HepG2 (cell line): ENCODE data around the gene FAM53B. TPM values are rescaled to one million over a fixed set of nuclear protein-coding genes. Genes with fewer than 3 reads are reported as not detected.

Experiments
- ATAC-seq: fragments of 200-7000 bp; cut with Tn5 transposase; 3 replicates; pipeline ENCODE4 v1.9.1; 2020; ENCODE audit warnings: mild to moderate bottlenecking, moderate library complexity
- BruUV-seq: library from RNA; stranded (reverse); fragments of 400-500 nt; replicated peaks from 2 replicates; lab custom pipeline; 2021; lab: Mats Ljungman, UMichigan
- CTCF ChIA-PET: fragments of 300-600 bp; formaldehyde crosslinking; extraction: SDS; loops from one replicate; lab custom pipeline; 2021; ENCODE audit warnings: low total read pairs, inconsistent platforms, low intra/inter-chr PET ratio; lab: Yijun Ruan, JAX
- POLR2A ChIA-PET: fragments of 350-600 bp; sonication (Branson Sonifier 250); formaldehyde crosslinking; loops from one replicate; lab custom pipeline; 2020; ENCODE audit warnings: antibody characterized with exemption, inconsistent platforms; lab: Yijun Ruan, JAX
- DNase-seq: peaks from one replicate; pipeline ENCODE4 v3.0.0-alpha.2; 2015; ENCODE audit warnings: low spot score
- FAIRE-seq: peaks from 3 replicates; lab custom pipeline; 2011; peaks lifted over from hg19 to GRCh38; lab: Jason Lieb, UNC
- H2AFZ ChIP-seq: one replicate; pipeline ENCODE4 v1.6.1; 2011; ENCODE audit warnings: low read length, inconsistent platforms
- H3K27ac ChIP-seq: fragments of 300-600 bp; 3 replicates; pipeline ENCODE4 v1.8.0; 2011; ENCODE audit warnings: mixed run types, mild to moderate bottlenecking, mixed read lengths, low read length, inconsistent platforms; ENCODE audit not compliant: insufficient read depth; ENCODE audit errors: extremely low read length
- H3K27me3 ChIP-seq, 2 experiments: fragments of 200-600 bp in 1 of 2; 2 replicates in 1 of 2; 3 replicates in 1 of 2; pipeline versions ENCODE4 v1.6.0 to v1.8.0; 2011; ENCODE audit warnings: low read length in 2 of 2, mild to moderate bottlenecking in 2 of 2, moderate library complexity in 2 of 2, inconsistent platforms in 1 of 2; ENCODE audit not compliant: insufficient read depth in 2 of 2, control insufficient read depth in 1 of 2
- H3K36me3 ChIP-seq, 2 experiments: fragments of 200-600 bp in 1 of 2; replicated peaks in 1 of 2; 2 replicates in 1 of 2; 3 replicates in 1 of 2; pipeline versions ENCODE4 v1.5.1 to v1.8.0; 2011; ENCODE audit warnings: low read length in 2 of 2, inconsistent platforms in 1 of 2; ENCODE audit not compliant: insufficient read depth in 2 of 2, control insufficient read depth in 1 of 2
- H3K4me1 ChIP-seq: 2 replicates; pipeline ENCODE4 v1.5.1; 2012; ENCODE audit warnings: low read length, inconsistent platforms; ENCODE audit not compliant: insufficient read depth
- H3K4me2 ChIP-seq: 2 replicates; pipeline ENCODE4 v1.6.0; 2011; ENCODE audit warnings: low read depth, low read length, inconsistent platforms
- H3K4me3 ChIP-seq, 3 experiments: fragments of 200-600 bp in 1 of 3; sonication (generic), shearing (Covaris generic) in 1 of 3; replicated peaks in 1 of 3; 2 replicates each; pipeline ENCODE4 v1.5.1; 2011 to 2016; ENCODE audit warnings: low read length in 3 of 3, inconsistent platforms in 2 of 3, low read depth in 2 of 3, mild to moderate bottlenecking in 2 of 3, control low read depth in 1 of 3, mixed read lengths in 1 of 3; ENCODE audit not compliant: insufficient read depth in 1 of 3
- H3K79me2 ChIP-seq: one replicate; pipeline ENCODE4 v1.6.1; 2011; ENCODE audit warnings: low read length, inconsistent platforms; ENCODE audit not compliant: insufficient read depth
- H3K9ac ChIP-seq: 2 replicates; pipeline ENCODE4 v1.6.0; 2011; ENCODE audit warnings: mild to moderate bottlenecking, low read depth, low read length, inconsistent platforms; ENCODE audit not compliant: insufficient read depth
- H3K9me3 ChIP-seq: 2 replicates; pipeline ENCODE4 v1.5.1; 2012; ENCODE audit warnings: mild to moderate bottlenecking, low read length
- H4K20me1 ChIP-seq: 2 replicates; pipeline ENCODE4 v1.6.0; 2011; ENCODE audit warnings: inconsistent platforms, mild to moderate bottlenecking, low read length, moderate library complexity; ENCODE audit not compliant: insufficient read depth
- PHF20 ChIP-seq: sonication (generic); formaldehyde crosslinking; IDR thresholded peaks from 2 replicates; pipeline ENCODE4 v1.5.0; 2020; ENCODE audit warnings: mild to moderate bottlenecking, missing genetic modification reagents
- RFX5 ChIP-seq: IDR thresholded peaks from 2 replicates; pipeline ENCODE4 v1.6.1; 2011; ENCODE audit warnings: low read depth, low read length, improper control_type of control experiment
- TGIF2 ChIP-seq: IDR thresholded peaks from 2 replicates; pipeline ENCODE4 v1.6.1; 2016; ENCODE audit warnings: control low read depth, missing compliant biosample characterization
- ZNF713 ChIP-seq: sonication (generic); formaldehyde crosslinking; IDR thresholded peaks from 2 replicates; pipeline ENCODE4 v1.4.0; 2020; ENCODE audit warnings: mild to moderate bottlenecking, missing genetic modification reagents
- ZSCAN30 ChIP-seq: sonication (generic); formaldehyde crosslinking; IDR thresholded peaks from 2 replicates; pipeline ENCODE4 v1.5.0; 2020; ENCODE audit warnings: mild to moderate bottlenecking, missing genetic modification reagents
- WGBS: methylation state at CpG from one replicate; pipeline ENCODE4 v1.1.6; 2017; ENCODE audit warnings: low lambda C conversion rate; 5-methylcytosine and 5-hydroxymethylcytosine counted together
- in situ Hi-C: cut with HindIII; loops from 2 replicates; pipeline ENCODE4 v1.10.0; 2017; ENCODE audit warnings: low pct_unique_long_range_greater_than_20kb; ENCODE audit not compliant: extremely low pct_ligation_motif_present
- intact Hi-C: fragments of 100-400 bp; cut with micrococcal nuclease; formaldehyde crosslinking; loops from one replicate; pipeline ENCODE4 v1.10.0; 2022; ENCODE audit not compliant: unreplicated experiment
- polyA plus RNA-seq, 8 experiments: library from polyadenylated mRNA; depleted of rRNA in 3 of 8; stranded (reverse) in 7 of 8; unstranded in 1 of 8; fragments of >200 nt; fragmentation: Illumina TruSeq in 4 of 8; extraction: Trizol in 4 of 8; gene quantifications; 2 replicates each; pipeline versions ENCODE4 v1.2.1 to v1.2.3, GENCODE V29; 2011 to 2016; ENCODE audit warnings: low read depth in 4 of 8, missing spikeins in 1 of 8, mixed read lengths in 1 of 8; ENCODE audit not compliant: insufficient read depth in 1 of 8
- total RNA-seq, 5 experiments: library from RNA; depleted of rRNA; stranded (reverse); fragments of >200 nt; fragmentation: Illumina TruSeq; extraction: Trizol; gene quantifications; 2 replicates each; pipeline ENCODE4 v1.2.3, GENCODE V29; 2016; ENCODE audit warnings: low read depth in 1 of 5
- TF ChIP-seq, protein P1 (sequence below): sonication (generic); formaldehyde crosslinking; IDR thresholded peaks from one replicate; pipeline ENCODE4 v1.5.1; 2020; ENCODE audit warnings: mild to moderate bottlenecking, missing genetic modification reagents; ENCODE audit errors: not compliant biosample characterization
- TF ChIP-seq, protein P2 (sequence below): IDR thresholded peaks from 2 replicates; pipeline ENCODE4 v1.6.1; 2016; ENCODE audit warnings: low read depth, borderline replicate concordance
- TF ChIP-seq, protein P3 (sequence below): sonication (generic); formaldehyde crosslinking; IDR thresholded peaks from 2 replicates; pipeline ENCODE4 v1.4.0; 2020; ENCODE audit warnings: missing genetic modification reagents, mild to moderate bottlenecking, borderline replicate concordance

The FAM53B gene
- total and polyA plus RNA-seq, 2 of the 13 experiments (the other 11 are each of a cell fraction or from before 2014, with no cell fraction given) = 6.4 to 19.3 TPM

DNA sequence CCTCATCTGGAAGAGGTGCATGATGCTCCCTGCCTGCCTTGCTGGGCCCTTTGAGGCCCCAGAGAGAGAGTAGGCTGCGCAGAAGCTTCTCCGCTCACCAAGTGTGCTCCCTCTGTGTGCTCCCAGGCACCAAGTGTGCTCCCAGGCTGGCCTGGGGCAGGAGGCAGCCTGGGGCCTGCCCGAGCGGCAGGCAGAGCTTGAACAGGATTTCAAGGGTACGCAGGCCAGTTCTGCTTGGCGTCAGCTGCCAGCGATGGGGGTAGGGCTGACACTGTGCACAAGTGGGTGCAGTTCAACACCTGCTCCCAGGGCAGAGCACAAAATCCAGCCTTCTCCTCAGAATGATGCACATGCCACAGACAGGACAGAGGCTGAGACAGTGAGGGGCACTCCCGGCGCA lies 119.7 kb downstream of the FAM53B start (continued):
- TF ChIP-seq, protein P1, sequence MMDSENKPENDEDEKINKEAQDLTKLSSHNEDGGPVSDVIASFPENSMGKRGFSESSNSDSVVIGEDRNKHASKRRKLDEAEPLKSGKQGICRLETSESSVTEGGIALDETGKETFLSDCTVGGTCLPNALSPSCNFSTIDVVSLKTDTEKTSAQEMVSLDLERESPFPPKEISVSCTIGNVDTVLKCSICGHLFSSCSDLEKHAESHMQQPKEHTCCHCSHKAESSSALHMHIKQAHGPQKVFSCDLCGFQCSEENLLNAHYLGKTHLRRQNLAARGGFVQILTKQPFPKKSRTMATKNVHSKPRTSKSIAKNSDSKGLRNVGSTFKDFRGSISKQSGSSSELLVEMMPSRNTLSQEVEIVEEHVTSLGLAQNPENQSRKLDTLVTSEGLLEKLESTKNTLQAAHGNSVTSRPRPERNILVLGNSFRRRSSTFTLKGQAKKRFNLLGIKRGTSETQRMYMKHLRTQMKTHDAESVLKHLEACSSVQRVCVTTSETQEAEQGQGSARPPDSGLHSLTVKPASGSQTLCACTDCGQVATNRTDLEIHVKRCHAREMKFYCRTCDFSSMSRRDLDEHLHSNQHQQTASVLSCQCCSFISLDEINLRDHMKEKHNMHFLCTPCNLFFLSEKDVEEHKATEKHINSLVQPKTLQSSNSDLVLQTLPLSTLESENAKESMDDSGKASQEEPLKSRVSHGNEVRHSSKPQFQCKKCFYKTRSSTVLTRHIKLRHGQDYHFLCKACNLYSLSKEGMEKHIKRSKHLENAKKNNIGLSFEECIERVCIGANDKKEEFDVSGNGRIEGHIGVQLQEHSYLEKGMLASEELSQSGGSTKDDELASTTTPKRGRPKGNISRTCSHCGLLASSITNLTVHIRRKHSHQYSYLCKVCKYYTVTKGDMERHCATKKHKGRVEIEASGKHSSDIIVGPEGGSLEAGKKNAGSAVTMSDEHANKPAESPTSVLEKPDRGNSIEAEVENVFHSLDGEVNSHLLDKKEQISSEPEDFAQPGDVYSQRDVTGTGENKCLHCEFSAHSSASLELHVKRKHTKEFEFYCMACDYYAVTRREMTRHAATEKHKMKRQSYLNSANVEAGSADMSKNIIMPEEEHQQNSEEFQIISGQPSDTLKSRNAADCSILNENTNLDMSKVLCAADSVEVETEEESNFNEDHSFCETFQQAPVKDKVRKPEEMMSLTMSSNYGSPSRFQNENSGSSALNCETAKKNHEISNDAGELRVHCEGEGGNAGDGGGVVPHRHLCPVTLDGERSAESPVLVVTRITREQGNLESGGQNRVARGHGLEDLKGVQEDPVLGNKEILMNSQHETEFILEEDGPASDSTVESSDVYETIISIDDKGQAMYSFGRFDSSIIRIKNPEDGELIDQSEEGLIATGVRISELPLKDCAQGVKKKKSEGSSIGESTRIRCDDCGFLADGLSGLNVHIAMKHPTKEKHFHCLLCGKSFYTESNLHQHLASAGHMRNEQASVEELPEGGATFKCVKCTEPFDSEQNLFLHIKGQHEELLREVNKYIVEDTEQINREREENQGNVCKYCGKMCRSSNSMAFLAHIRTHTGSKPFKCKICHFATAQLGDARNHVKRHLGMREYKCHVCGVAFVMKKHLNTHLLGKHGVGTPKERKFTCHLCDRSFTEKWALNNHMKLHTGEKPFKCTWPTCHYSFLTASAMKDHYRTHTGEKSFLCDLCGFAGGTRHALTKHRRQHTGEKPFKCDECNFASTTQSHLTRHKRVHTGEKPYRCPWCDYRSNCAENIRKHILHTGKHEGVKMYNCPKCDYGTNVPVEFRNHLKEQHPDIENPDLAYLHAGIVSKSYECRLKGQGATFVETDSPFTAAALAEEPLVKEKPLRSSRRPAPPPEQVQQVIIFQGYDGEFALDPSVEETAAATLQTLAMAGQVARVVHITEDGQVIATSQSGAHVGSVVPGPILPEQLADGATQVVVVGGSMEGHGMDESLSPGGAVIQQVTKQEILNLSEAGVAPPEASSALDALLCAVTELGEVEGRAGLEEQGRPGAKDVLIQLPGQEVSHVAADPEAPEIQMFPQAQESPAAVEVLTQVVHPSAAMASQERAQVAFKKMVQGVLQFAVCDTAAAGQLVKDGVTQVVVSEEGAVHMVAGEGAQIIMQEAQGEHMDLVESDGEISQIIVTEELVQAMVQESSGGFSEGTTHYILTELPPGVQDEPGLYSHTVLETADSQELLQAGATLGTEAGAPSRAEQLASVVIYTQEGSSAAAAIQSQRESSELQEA (CRISPR knock-in tag) = no peak
- no peak for TF ChIP-seq RFX5

DNA sequence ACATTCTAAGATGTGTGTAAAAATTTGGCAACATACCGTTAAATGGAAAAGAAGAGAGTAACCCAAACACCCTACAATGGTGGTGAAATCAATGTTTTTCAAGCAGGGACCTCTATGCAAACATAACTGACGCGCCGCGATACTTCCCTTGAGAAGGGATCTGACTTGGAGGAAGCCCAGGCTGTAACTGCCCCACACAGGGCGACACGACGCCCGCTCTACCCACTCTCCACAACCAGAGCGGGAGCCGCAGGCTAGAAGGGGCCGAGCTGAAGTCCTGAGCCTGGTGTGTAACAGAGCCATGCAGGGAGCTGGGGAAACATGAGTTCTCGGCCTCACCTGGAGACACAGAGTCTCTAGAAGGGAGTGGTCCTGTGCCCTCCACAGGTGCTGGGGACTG lies 120.2 kb downstream of the FAM53B start:
- Histone ChIP-seq H2AFZ (no peak overlapping the region), H3K4me3 (no peak overlapping the region), H3K4me2 (no peak overlapping the region), H3K36me3 (peaks cover 7 to 11% of the 10 kb centered on the region in 2 experiments; a peak in 4 of 5 replicates), H3K79me2 (no peaks in the 10 kb centered on the region), H4K20me1 (no peaks in the 10 kb centered on the region)
- in situ Hi-C loops = no loop called here
- DNase-seq = no peak
- no TSS peak for BruUV-seq
- CTCF ChIA-PET = no interaction called here
- TF ChIP-seq, protein P2, sequence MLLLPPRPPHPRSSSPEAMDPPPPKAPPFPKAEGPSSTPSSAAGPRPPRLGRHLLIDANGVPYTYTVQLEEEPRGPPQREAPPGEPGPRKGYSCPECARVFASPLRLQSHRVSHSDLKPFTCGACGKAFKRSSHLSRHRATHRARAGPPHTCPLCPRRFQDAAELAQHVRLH (CRISPR knock-in tag) = no peak
- TF ChIP-seq, protein P3, sequence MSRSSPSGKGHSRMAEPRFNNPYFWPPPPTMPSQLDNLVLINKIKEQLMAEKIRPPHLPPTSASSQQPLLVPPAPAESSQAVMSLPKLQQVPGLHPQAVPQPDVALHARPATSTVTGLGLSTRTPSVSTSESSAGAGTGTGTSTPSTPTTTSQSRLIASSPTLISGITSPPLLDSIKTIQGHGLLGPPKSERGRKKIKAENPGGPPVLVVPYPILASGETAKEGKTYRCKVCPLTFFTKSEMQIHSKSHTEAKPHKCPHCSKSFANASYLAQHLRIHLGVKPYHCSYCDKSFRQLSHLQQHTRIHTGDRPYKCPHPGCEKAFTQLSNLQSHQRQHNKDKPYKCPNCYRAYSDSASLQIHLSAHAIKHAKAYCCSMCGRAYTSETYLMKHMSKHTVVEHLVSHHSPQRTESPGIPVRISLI (CRISPR knock-in tag) = no peak
- no peak for TF ChIP-seq PHF20
- no peak for TF ChIP-seq ZSCAN30
- no peak for TF ChIP-seq TGIF2 (CRISPR knock-in tag)
- TF ChIP-seq ZNF713 (CRISPR knock-in tag) = no peak
- TF ChIP-seq, all 625 proteins: peak for 0
- Histone ChIP-seq H3K9ac (no peak overlapping the region), H3K27me3 (no peaks in the 10 kb centered on the region), H3K27ac (no peak overlapping the region), H3K9me3 (no peaks in the 10 kb centered on the region), H3K4me1 (no peaks in the 10 kb centered on the region)
- POLR2A ChIA-PET = no interaction called here
- no peak for FAIRE-seq
- WGBS = 95% methylated on average over 9 of the region's 13 CpGs
- ATAC-seq = no peak
- intact Hi-C loops = no loop called here
